ENCODE results near the gene NHERF2.

- TF ChIP-seq CTCF (IDR thresholded peaks at IDR 0.05) = no peak
- TF ChIP-seq POLR2A (IDR thresholded peaks at IDR 0.05; ENCODE audit: low read depth) = no peak
These were observed 20.2 kb downstream of the NHERF2 start for GRCh38 chr16:2046893-2047329.

Measured in esophagus muscularis mucosa (tissue), 3 donors.